GM19239 (cell line): Measurements from ENCODE around the gene NAALADL2.
"Not testable (repeated sequence)": the region's sequence is repeated elsewhere in the genome, so short reads cannot be mapped to it uniquely, and the experiment has no call there.

Source experiments
- DNase-seq: peaks from one replicate; pipeline ENCODE4 v3.0.0; 2011; ENCODE audit warnings: low spot score; ENCODE audit not compliant: insufficient read length
- FAIRE-seq: peaks from 2 replicates; lab custom pipeline; 2011; peaks lifted over from hg19 to GRCh38; lab: Jason Lieb, UNC

The NAALADL2 gene

DNA sequence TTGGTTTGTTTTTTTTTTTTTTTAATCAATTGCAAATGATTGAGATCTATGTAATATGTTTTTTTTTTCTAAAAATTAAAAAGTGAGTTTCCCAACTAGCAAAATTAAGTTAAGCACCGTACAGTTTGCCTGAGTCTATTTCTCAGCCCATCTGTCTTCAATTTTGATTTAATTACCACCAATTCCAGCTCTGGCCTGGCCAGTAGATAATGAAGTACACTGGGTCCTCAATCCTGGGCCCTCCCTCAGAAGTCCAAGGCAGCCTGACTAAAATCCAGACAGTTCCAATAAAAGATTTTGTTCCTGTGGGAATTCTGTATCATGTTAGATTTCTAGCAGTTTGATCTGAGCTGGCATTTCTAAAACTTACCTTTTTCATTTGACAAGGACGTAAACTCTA lies 887.2 kb downstream of the NAALADL2 start:
- no peak for FAIRE-seq
- DNase-seq: no peak

- FAIRE-seq (no peak), DNase-seq (no peak)
Observed at GRCh38 chr3:175748087-175748730, 889.1 kb downstream of the NAALADL2 start.

GRCh38 chr3:175749981-175750380 lies 890.8 kb downstream of the NAALADL2 start:
- DNase-seq: no peak
- FAIRE-seq: no peak

- FAIRE-seq: no peak
- no peak for DNase-seq
Observed at GRCh38 chr3:175751089-175751488, 892.0 kb downstream of the NAALADL2 start.

- no peak for DNase-seq
- no peak for FAIRE-seq
Observed at GRCh38 chr3:175763948-175764347, 904.8 kb downstream of the NAALADL2 start.

DNA sequence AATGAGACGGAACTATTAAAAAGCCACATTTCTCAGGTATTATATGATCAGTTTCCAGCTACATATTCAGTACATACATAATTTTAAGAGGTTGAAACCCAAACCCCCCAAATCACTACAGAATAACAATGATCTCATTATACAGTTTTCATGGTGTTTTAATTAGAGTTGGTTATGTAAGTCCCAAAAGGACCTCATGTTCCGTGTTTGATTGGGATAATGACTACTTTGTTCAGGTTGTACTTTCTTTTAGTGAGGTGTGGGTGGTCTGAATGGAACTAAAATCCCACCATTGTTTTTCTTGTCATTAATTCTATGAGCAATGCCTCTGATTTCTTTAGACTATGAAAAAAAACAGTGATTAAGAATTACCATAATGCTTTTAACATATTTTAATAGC lies 905.6 kb downstream of the NAALADL2 start:
- FAIRE-seq: no peak

GRCh38 chr3:175770426-175770825 lies 911.3 kb downstream of the NAALADL2 start:
- FAIRE-seq: no peak

More for the DNA sequence above, 905.6 kb downstream of the NAALADL2 start:
- no peak for DNase-seq

GRCh38 chr3:175777495-175777894 lies 918.4 kb downstream of the NAALADL2 start:
- no peak for FAIRE-seq
- DNase-seq: no peak

More at GRCh38 chr3:175770426-175770825, 911.3 kb downstream of the NAALADL2 start:
- DNase-seq: no peak

GRCh38 chr3:175777965-175778364 lies 918.8 kb downstream of the NAALADL2 start:
- DNase-seq (no peak), FAIRE-seq (no peak)

DNA sequence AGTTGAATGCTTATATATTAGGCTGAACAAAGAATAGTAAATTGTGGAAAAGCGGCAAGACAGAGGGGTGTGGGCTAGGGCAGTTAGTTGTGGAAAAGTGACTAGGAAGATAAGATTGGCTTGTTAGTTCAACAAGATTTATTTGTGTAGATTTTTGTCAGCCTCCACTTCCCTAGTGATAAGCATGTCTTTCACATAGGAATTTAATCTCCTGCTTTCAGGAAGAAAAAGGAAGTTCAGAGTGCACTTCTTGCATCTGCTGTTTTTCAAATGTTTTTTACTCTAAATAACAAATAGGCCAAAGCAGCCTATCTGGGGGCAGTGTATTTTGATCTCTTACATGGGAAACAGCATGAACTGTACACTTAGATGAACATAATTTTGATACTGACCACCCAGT lies 919.9 kb downstream of the NAALADL2 start:
- no peak for DNase-seq
- FAIRE-seq: no peak

GRCh38 chr3:175787109-175787508 lies 928.0 kb downstream of the NAALADL2 start:
- DNase-seq, FAIRE-seq: not testable (repeated sequence)

DNA sequence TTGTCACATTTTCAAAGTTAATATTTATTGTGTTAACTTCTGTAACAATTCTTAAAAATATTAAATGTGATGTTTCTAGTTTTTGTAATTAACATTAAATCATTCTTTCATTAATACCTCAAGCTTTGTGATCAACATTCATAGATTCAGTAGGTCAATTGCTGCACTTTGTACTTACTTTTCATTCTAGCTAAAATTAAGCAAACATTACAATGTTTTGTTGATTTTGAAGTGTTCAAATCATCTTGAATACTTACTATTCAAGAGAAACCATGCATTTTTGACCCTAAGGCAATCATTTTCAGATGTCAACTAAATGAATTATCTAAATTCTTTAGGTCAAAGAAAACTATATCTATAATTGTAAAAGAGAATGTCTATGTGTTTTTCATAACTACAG lies 933.1 kb downstream of the NAALADL2 start:
- no peak for FAIRE-seq
- DNase-seq: no peak

DNA sequence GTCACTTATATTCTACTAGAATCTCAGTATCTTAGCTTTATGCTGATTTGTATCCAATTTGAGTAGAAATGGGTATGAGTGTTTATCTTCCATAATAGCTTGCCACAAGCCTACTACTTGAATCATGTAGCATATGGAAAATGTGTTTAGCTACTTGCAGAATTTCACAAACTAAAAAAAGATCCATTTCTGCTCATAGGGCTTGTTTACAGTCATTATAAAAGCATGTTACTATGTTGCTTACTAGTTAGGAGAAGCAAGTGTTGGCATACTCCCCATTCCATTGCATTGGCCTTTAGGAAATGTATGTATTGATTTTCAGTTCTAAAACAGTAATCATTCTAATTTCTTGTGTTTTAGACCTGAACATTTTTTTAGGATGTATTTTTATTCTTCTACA lies 939.2 kb downstream of the NAALADL2 start:
- FAIRE-seq (no peak), DNase-seq (no peak)

GRCh38 chr3:175805825-175806224 lies 946.7 kb downstream of the NAALADL2 start:
- no peak for DNase-seq
- no peak for FAIRE-seq

DNA sequence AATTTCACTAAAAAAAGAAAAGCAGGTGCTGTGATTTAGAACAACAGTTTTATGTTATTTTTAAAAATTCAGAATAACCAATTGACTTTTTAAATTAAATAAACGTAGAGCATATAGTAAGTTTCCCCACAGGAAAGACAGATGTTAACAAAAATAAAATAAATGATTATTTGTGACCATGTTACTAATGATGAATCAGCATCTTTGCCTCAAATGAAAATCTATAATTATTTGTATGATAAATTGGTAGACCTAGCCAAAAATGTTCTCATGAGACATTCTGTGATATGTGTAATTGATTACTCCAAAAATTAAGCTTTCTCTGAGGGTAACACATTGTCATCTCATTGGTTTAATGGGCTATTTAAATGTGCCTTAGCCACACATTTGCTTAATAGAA lies 948.0 kb downstream of the NAALADL2 start:
- DNase-seq (no peak), FAIRE-seq (no peak)

- DNase-seq (no peak), FAIRE-seq (no peak)
Observed at GRCh38 chr3:175818811-175819464, 959.8 kb downstream of the NAALADL2 start.

DNA sequence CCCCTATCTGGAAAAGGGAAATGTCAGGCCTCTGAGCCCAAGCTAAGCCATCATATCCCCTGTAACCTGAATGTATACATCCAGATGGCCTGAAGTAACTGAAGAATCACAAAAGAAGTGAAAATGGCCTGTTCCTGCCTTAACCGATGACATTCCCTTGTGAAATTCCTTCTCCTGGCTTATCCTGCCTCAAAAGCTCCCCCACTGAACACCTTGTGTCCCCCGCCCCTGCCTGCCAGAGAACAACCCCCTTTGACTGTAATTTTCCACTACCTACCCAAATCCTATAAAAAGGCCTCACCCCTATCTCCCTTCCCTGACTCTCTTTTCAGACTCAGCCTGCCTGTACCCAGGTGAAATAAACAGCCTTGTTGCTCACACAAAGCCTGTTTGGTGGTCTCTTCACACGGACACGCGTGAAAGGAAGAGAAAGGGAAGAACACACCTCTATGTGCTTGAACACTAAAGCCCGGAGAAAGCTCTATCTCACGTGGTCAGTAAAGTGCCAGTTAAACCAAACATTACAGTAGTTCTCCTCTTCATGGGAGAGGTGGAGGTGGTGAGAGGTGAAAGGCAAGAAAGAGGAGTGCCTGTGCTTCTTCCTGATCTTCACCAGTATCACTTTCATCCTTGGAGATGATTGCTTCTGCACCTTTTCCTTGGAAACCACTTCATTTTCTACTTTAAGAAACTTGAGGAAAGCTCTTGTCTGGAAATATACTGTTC lies 963.8 kb downstream of the NAALADL2 start:
- not testable (repeated sequence) for FAIRE-seq

DNA sequence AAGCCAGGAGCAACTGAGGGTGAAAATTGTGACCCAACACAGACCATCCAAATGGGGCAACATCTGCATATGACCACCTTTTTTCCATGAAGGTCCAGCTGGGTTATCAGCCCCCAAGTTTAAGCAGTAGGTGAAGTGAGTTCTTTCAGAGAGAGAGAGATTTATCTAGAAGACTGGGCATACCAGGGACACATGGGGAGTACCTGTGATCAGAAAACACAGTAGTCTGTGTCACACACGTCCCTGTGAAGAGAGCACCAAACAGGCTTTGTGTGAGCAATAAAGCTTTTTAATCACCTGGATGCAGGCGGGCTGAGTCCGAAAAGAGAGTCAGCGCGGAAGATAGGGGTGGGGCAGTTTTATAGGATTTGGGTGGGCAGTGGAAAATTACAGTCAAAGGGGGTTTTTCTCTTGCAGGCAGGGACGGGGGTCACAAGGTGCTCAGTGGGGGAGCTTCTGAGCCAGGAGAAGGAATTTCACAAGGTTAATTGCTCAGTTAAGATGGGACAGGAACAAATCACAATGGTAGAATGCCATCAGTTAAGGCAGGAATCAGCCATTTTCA lies 966.0 kb downstream of the NAALADL2 start:
- not testable (repeated sequence) for DNase-seq, FAIRE-seq

More for the DNA sequence above, 963.8 kb downstream of the NAALADL2 start:
- DNase-seq: not testable (repeated sequence)

- FAIRE-seq (no peak), DNase-seq (no peak)
Observed at GRCh38 chr3:175826759-175827158, 967.6 kb downstream of the NAALADL2 start.

DNA sequence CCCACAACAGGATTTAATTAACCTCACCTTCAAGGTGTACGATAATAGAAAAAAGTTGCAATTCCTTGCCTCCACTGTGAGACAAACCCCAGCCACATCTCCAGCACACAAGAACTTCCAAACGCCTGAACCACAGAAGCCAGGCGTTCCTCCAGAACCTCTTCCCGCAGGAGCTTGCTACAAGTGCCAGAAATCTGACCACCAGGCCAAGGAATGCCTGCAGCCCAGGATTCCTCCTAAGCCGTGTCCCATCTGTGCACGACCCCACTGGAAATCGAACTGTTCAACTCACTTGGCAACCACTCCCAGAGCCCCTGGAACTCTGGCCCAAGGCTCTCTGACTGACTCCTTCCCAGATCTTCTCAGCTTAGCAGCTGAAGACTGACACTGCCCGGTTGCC lies 970.7 kb downstream of the NAALADL2 start:
- not testable (repeated sequence) for FAIRE-seq, DNase-seq

DNA sequence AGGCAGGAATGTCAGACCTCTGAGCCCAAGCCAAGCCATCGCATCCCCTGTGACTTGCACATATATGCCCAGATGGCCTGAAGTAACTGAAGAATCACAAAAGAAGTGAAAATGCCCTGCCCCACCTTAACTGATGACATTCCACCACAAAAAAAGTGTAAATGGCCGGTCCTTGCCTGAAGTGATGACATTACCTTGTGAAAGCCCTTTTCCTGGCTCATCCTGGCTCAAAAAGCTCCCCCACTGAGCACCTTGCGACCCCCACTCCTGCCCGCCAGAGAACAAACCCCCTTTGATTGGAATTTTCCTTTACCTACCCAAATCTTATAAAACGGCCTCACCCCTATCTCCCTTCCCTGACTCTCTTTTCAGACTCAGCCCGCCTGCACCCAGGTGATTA lies 976.6 kb downstream of the NAALADL2 start:
- DNase-seq, FAIRE-seq: not testable (repeated sequence)
